ENCODE results near the gene NFKBIZ. TPM values are rescaled to one million over a fixed set of nuclear protein-coding genes. Genes with fewer than 3 reads are reported as not detected.

Gene NFKBIZ
- total and polyA plus RNA-seq, 2 donors, result 7.7 to 13.7 TPM

GRCh38 chr3:101829437-101829830 is 19.9 kb upstream of the NFKBIZ start:
- no peak for DNase-seq (ENCODE audit: low read depth in 6 of 9, low spot score in 9 of 9)
- Histone ChIP-seq H3K4me3 (ENCODE audit: low read length in 2 of 2) (no peak overlapping the region), H3K9me3 (ENCODE audit: control insufficient read depth in 2 of 2, insufficient read depth in 1 of 2, low read length in 1 of 2) (no peaks in the 10 kb centered on the region), H3K27me3 (ENCODE audit: control insufficient read depth in 2 of 2, insufficient read depth in 1 of 2, low read length in 1 of 2) (no peaks in the 10 kb centered on the region), H3K4me1 (ENCODE audit: control insufficient read depth in 2 of 2, insufficient read depth in 2 of 2, low read length in 2 of 2) (peaks cover 0 to 9% of the 10 kb centered on the region in 2 donors), H3K36me3 (ENCODE audit: control insufficient read depth in 2 of 2, insufficient read depth in 2 of 2, low read length in 1 of 2) (no peaks in the 10 kb centered on the region), H3K27ac (ENCODE audit: low read depth in 1 of 2, low read length in 1 of 2) (peak overlapping the region in 1 of 2 donors; percentile 18)
- WGBS, result 65% methylated on average over 2 of the region's 2 CpGs

GRCh38 chr3:101829874-101830273 is 19.4 kb upstream of the NFKBIZ start:
- DNase-seq (ENCODE audit: low read depth in 6 of 9, low spot score in 9 of 9), result no peak
- H3K27me3 ChIP-seq (ENCODE audit: control insufficient read depth in 2 of 2, insufficient read depth in 1 of 2, low read length in 1 of 2), result no peaks in the 10 kb centered on the region
- H3K9me3 ChIP-seq (ENCODE audit: control insufficient read depth in 2 of 2, insufficient read depth in 1 of 2, low read length in 1 of 2), result no peaks in the 10 kb centered on the region
- WGBS, result 90% methylated on average over 2 of the region's 2 CpGs
- peaks cover 0 to 9% of the 10 kb centered on the region in 2 donors for H3K4me1 ChIP-seq (ENCODE audit: control insufficient read depth in 2 of 2, insufficient read depth in 2 of 2, low read length in 2 of 2)
- no peak overlapping the region for H3K4me3 ChIP-seq (ENCODE audit: low read length in 2 of 2)
- no peaks in the 10 kb centered on the region for H3K36me3 ChIP-seq (ENCODE audit: control insufficient read depth in 2 of 2, insufficient read depth in 2 of 2, low read length in 1 of 2)
- H3K27ac ChIP-seq (ENCODE audit: low read depth in 1 of 2, low read length in 1 of 2), result no peak overlapping the region

GRCh38 chr3:101833446-101833974 is 15.8 kb upstream of the NFKBIZ start:
- H3K9me3 ChIP-seq (ENCODE audit: control insufficient read depth in 2 of 2, insufficient read depth in 1 of 2, low read length in 1 of 2), result no peaks in the 10 kb centered on the region
- H3K27me3 ChIP-seq (ENCODE audit: control insufficient read depth in 2 of 2, insufficient read depth in 1 of 2, low read length in 1 of 2), result no peaks in the 10 kb centered on the region
- 85% methylated on average over 2 of the region's 2 CpGs for WGBS
- DNase-seq (ENCODE audit: low read depth in 6 of 9, low spot score in 9 of 9), result no peak
- no peak overlapping the region for H3K27ac ChIP-seq (ENCODE audit: low read depth in 1 of 2, low read length in 1 of 2)
- no peak overlapping the region for H3K4me3 ChIP-seq (ENCODE audit: low read length in 2 of 2)
- H3K4me1 ChIP-seq (ENCODE audit: control insufficient read depth in 2 of 2, insufficient read depth in 2 of 2, low read length in 2 of 2), result peaks cover 0 to 3% of the 10 kb centered on the region in 2 donors
- H3K36me3 ChIP-seq (ENCODE audit: control insufficient read depth in 2 of 2, insufficient read depth in 2 of 2, low read length in 1 of 2), result no peaks in the 10 kb centered on the region

- no peaks in the 10 kb centered on the region for H3K4me1 ChIP-seq (ENCODE audit: control insufficient read depth in 2 of 2, insufficient read depth in 2 of 2, low read length in 2 of 2)
- no peaks in the 10 kb centered on the region for H3K36me3 ChIP-seq (ENCODE audit: control insufficient read depth in 2 of 2, insufficient read depth in 2 of 2, low read length in 1 of 2)
- no peaks in the 10 kb centered on the region for H3K9me3 ChIP-seq (ENCODE audit: control insufficient read depth in 2 of 2, insufficient read depth in 1 of 2, low read length in 1 of 2)
- H3K4me3 ChIP-seq (ENCODE audit: low read length in 2 of 2), result no peak overlapping the region
- H3K27ac ChIP-seq (ENCODE audit: low read depth in 1 of 2, low read length in 1 of 2), result no peak overlapping the region
- no peak for DNase-seq (ENCODE audit: low read depth in 6 of 9, low spot score in 9 of 9)
- WGBS, result 96% methylated on average over 2 of the region's 2 CpGs
- no peaks in the 10 kb centered on the region for H3K27me3 ChIP-seq (ENCODE audit: control insufficient read depth in 2 of 2, insufficient read depth in 1 of 2, low read length in 1 of 2)
Measured at GRCh38 chr3:101835676-101836075, 13.6 kb upstream of the NFKBIZ start.

GRCh38 chr3:101836160-101836559 is 13.2 kb upstream of the NFKBIZ start:
- 99% methylated on average over 6 of the region's 6 CpGs for WGBS
- Histone ChIP-seq H3K27ac (ENCODE audit: low read depth in 1 of 2, low read length in 1 of 2) (no peak overlapping the region), H3K27me3 (ENCODE audit: control insufficient read depth in 2 of 2, insufficient read depth in 1 of 2, low read length in 1 of 2) (no peaks in the 10 kb centered on the region), H3K4me1 (ENCODE audit: control insufficient read depth in 2 of 2, insufficient read depth in 2 of 2, low read length in 2 of 2) (no peaks in the 10 kb centered on the region), H3K4me3 (ENCODE audit: low read length in 2 of 2) (no peak overlapping the region), H3K9me3 (ENCODE audit: control insufficient read depth in 2 of 2, insufficient read depth in 1 of 2, low read length in 1 of 2) (no peaks in the 10 kb centered on the region), H3K36me3 (ENCODE audit: control insufficient read depth in 2 of 2, insufficient read depth in 2 of 2, low read length in 1 of 2) (no peaks in the 10 kb centered on the region)
- no peak for DNase-seq (ENCODE audit: low read depth in 6 of 9, low spot score in 9 of 9)

- H3K27ac ChIP-seq (ENCODE audit: low read depth in 1 of 2, low read length in 1 of 2), result no peak overlapping the region
- WGBS, result 96% methylated on average over 3 of the region's 3 CpGs
- H3K4me1 ChIP-seq (ENCODE audit: control insufficient read depth in 2 of 2, insufficient read depth in 2 of 2, low read length in 2 of 2), result no peaks in the 10 kb centered on the region
- H3K36me3 ChIP-seq (ENCODE audit: control insufficient read depth in 2 of 2, insufficient read depth in 2 of 2, low read length in 1 of 2), result no peaks in the 10 kb centered on the region
- H3K9me3 ChIP-seq (ENCODE audit: control insufficient read depth in 2 of 2, insufficient read depth in 1 of 2, low read length in 1 of 2), result no peaks in the 10 kb centered on the region
- H3K4me3 ChIP-seq (ENCODE audit: low read length in 2 of 2), result no peak overlapping the region
- no peak for DNase-seq (ENCODE audit: low read depth in 6 of 9, low spot score in 9 of 9)
- no peaks in the 10 kb centered on the region for H3K27me3 ChIP-seq (ENCODE audit: control insufficient read depth in 2 of 2, insufficient read depth in 1 of 2, low read length in 1 of 2)
Measured at GRCh38 chr3:101836652-101837598, 12.4 kb upstream of the NFKBIZ start.

GRCh38 chr3:101838691-101839090 is 10.6 kb upstream of the NFKBIZ start:
- no peaks in the 10 kb centered on the region for H3K27me3 ChIP-seq (ENCODE audit: control insufficient read depth in 2 of 2, insufficient read depth in 1 of 2, low read length in 1 of 2)
- no peak for DNase-seq (ENCODE audit: low read depth in 6 of 9, low spot score in 9 of 9)
- H3K4me1 ChIP-seq (ENCODE audit: control insufficient read depth in 2 of 2, insufficient read depth in 2 of 2, low read length in 2 of 2), result no peaks in the 10 kb centered on the region
- no peak overlapping the region for H3K27ac ChIP-seq (ENCODE audit: low read depth in 1 of 2, low read length in 1 of 2)
- no peaks in the 10 kb centered on the region for H3K9me3 ChIP-seq (ENCODE audit: control insufficient read depth in 2 of 2, insufficient read depth in 1 of 2, low read length in 1 of 2)
- 98% methylated on average over 2 of the region's 2 CpGs for WGBS
- H3K36me3 ChIP-seq (ENCODE audit: control insufficient read depth in 2 of 2, insufficient read depth in 2 of 2, low read length in 1 of 2), result no peaks in the 10 kb centered on the region
- H3K4me3 ChIP-seq (ENCODE audit: low read length in 2 of 2), result no peak overlapping the region

- Histone ChIP-seq H3K4me3 (ENCODE audit: low read length in 2 of 2) (no peak overlapping the region), H3K9me3 (ENCODE audit: control insufficient read depth in 2 of 2, insufficient read depth in 1 of 2, low read length in 1 of 2) (no peaks in the 10 kb centered on the region), H3K27me3 (ENCODE audit: control insufficient read depth in 2 of 2, insufficient read depth in 1 of 2, low read length in 1 of 2) (no peaks in the 10 kb centered on the region), H3K27ac (ENCODE audit: low read depth in 1 of 2, low read length in 1 of 2) (no peak overlapping the region), H3K4me1 (ENCODE audit: control insufficient read depth in 2 of 2, insufficient read depth in 2 of 2, low read length in 2 of 2) (no peaks in the 10 kb centered on the region), H3K36me3 (ENCODE audit: control insufficient read depth in 2 of 2, insufficient read depth in 2 of 2, low read length in 1 of 2) (no peaks in the 10 kb centered on the region)
- DNase-seq (ENCODE audit: low read depth in 6 of 9, low spot score in 9 of 9), result no peak
Measured at GRCh38 chr3:101840066-101840465, 9.2 kb upstream of the NFKBIZ start.

GRCh38 chr3:101842245-101842934 is 6.9 kb upstream of the NFKBIZ start:
- Histone ChIP-seq H3K4me1 (ENCODE audit: control insufficient read depth in 2 of 2, insufficient read depth in 2 of 2, low read length in 2 of 2) (no peaks in the 10 kb centered on the region), H3K4me3 (ENCODE audit: low read length in 2 of 2) (no peak overlapping the region), H3K36me3 (ENCODE audit: control insufficient read depth in 2 of 2, insufficient read depth in 2 of 2, low read length in 1 of 2) (no peaks in the 10 kb centered on the region), H3K27me3 (ENCODE audit: control insufficient read depth in 2 of 2, insufficient read depth in 1 of 2, low read length in 1 of 2) (no peaks in the 10 kb centered on the region), H3K9me3 (ENCODE audit: control insufficient read depth in 2 of 2, insufficient read depth in 1 of 2, low read length in 1 of 2) (no peaks in the 10 kb centered on the region), H3K27ac (ENCODE audit: low read depth in 1 of 2, low read length in 1 of 2) (no peak overlapping the region)
- DNase-seq (ENCODE audit: low read depth in 6 of 9, low spot score in 9 of 9), result no peak
- over 99% methylated on average over 2 of the region's 2 CpGs for WGBS

All from thymus (tissue), 11 donors.